SK-N-MC (cell line): Measurements from ENCODE around the gene FHOD3.

ENCODE experiments used
- DNase-seq: peaks from one replicate; pipeline ENCODE4 v3.0.0-alpha.2; 2011; ENCODE audit warnings: low read depth, low spot score
- H3K27ac ChIP-seq: fragments of 200-600 bp; sonication (generic); 2 replicates; pipeline ENCODE4 v1.5.1; 2016; ENCODE audit warnings: mixed run types
- H3K36me3 ChIP-seq: fragments of 200-600 bp; sonication (generic); 2 replicates; pipeline ENCODE4 v1.6.1; 2017; ENCODE audit warnings: antibody characterized with exemption, low read length, mixed read lengths; ENCODE audit not compliant: insufficient read depth
- H3K4me3 ChIP-seq: fragments of 200-600 bp; sonication (generic); 2 replicates; pipeline ENCODE4 v1.5.1; 2016
- H3K9ac ChIP-seq: fragments of 200-600 bp; sonication (generic); 2 replicates; pipeline ENCODE4 v1.8.0; 2017; ENCODE audit warnings: mixed run types, mixed read lengths; ENCODE audit not compliant: insufficient read length
- H3K9me3 ChIP-seq: fragments of 200-600 bp; sonication (generic); 2 replicates; pipeline ENCODE4 v1.6.1; 2017; ENCODE audit warnings: low read depth, mild to moderate bottlenecking, antibody characterized with exemption, low read length, moderate library complexity, mixed read lengths
- EZH2 ChIP-seq: fragments of 200-600 bp; sonication (generic); IDR thresholded peaks from one replicate; pipeline ENCODE4 v1.6.1; 2017; ENCODE audit warnings: antibody characterized with exemption
- FOXP2 ChIP-seq: optimal IDR thresholded peaks from 2 replicates; pipeline ENCODE3; 2011; ENCODE audit warnings: mild to moderate bottlenecking, moderate library complexity; ENCODE audit not compliant: insufficient read depth; ENCODE audit errors: extremely low read length, control extremely low read depth
- POLR2AphosphoS5 ChIP-seq: IDR thresholded peaks from 2 replicates; pipeline ENCODE4 v1.6.1; 2012; ENCODE audit warnings: mild to moderate bottlenecking, low read depth, low read length, borderline replicate concordance

Gene FHOD3

GRCh38 chr18:36471393-36471792 lies 173.9 kb downstream of the FHOD3 start:
- no peaks in the 10 kb centered on the region for H3K9me3 ChIP-seq
- no peak overlapping the region for H3K4me3 ChIP-seq
- TF ChIP-seq FOXP2, result no peak
- no peak for TF ChIP-seq POLR2AphosphoS5
- no peak for TF ChIP-seq EZH2
- no peaks in the 10 kb centered on the region for H3K36me3 ChIP-seq
- no peak for DNase-seq
- H3K27ac ChIP-seq, result no peak overlapping the region
- no peak overlapping the region for H3K9ac ChIP-seq

- Histone ChIP-seq H3K27ac (no peak overlapping the region), H3K4me3 (no peak overlapping the region), H3K36me3 (no peaks in the 10 kb centered on the region), H3K9me3 (no peaks in the 10 kb centered on the region), H3K9ac (no peak overlapping the region)
- TF ChIP-seq POLR2AphosphoS5 (no peak), FOXP2 (no peak), EZH2 (no peak)
- DNase-seq, result no peak
Measured at GRCh38 chr18:36476433-36476832, 178.9 kb downstream of the FHOD3 start.

- H3K9me3 ChIP-seq, result no peaks in the 10 kb centered on the region
- TF ChIP-seq EZH2 (no peak), FOXP2 (no peak), POLR2AphosphoS5 (no peak)
- H3K27ac ChIP-seq, result no peak overlapping the region
- DNase-seq, result no peak
- H3K36me3 ChIP-seq, result no peaks in the 10 kb centered on the region
- no peak overlapping the region for H3K9ac ChIP-seq
- H3K4me3 ChIP-seq, result no peak overlapping the region
Measured at GRCh38 chr18:36477776-36478175, 180.3 kb downstream of the FHOD3 start.

DNA sequence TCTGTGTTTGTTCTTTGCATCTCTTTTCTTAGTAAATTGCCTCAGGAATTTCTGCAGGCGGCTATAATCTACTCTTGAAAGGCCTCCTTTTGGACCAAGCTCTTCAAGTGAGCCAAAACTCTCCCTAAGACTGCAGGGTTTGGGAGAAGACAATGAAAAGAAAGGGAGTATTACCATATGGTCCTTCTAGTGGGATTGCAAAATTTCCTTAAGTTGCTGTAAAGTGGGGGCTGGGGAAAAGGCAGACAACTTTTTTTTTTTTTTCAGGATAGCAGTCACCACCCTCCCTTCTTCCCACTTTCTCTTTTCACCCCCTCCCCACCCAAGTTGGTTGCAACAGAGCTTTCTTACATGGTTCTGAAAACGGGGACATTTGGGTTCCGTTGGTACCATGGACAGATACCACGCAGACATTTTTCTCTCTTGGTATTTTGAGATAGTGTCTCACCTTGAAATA lies 183.7 kb downstream of the FHOD3 start:
- Histone ChIP-seq H3K4me3 (no peak overlapping the region), H3K9me3 (no peaks in the 10 kb centered on the region), H3K27ac (no peak overlapping the region), H3K36me3 (no peaks in the 10 kb centered on the region), H3K9ac (no peak overlapping the region)
- TF ChIP-seq EZH2 (no peak), POLR2AphosphoS5 (no peak), FOXP2 (no peak)
- DNase-seq, result no peak

- no peak overlapping the region for H3K4me3 ChIP-seq
- no peak overlapping the region for H3K27ac ChIP-seq
- no peak overlapping the region for H3K9ac ChIP-seq
- H3K36me3 ChIP-seq, result no peaks in the 10 kb centered on the region
- no peak for DNase-seq
- TF ChIP-seq EZH2, result no peak
- TF ChIP-seq POLR2AphosphoS5, result no peak
- no peak for TF ChIP-seq FOXP2
- no peaks in the 10 kb centered on the region for H3K9me3 ChIP-seq
Measured at GRCh38 chr18:36481935-36482334, 184.4 kb downstream of the FHOD3 start.

GRCh38 chr18:36484591-36484990 lies 187.1 kb downstream of the FHOD3 start:
- H3K9ac ChIP-seq, result no peak overlapping the region
- H3K27ac ChIP-seq, result no peak overlapping the region
- no peak overlapping the region for H3K4me3 ChIP-seq
- no peak for DNase-seq
- no peak for TF ChIP-seq EZH2
- no peak for TF ChIP-seq POLR2AphosphoS5
- no peak for TF ChIP-seq FOXP2
- H3K9me3 ChIP-seq, result no peaks in the 10 kb centered on the region
- H3K36me3 ChIP-seq, result no peaks in the 10 kb centered on the region

GRCh38 chr18:36485772-36486171 lies 188.3 kb downstream of the FHOD3 start:
- H3K9me3 ChIP-seq, result no peaks in the 10 kb centered on the region
- no peak overlapping the region for H3K9ac ChIP-seq
- no peak for TF ChIP-seq FOXP2
- H3K36me3 ChIP-seq, result no peaks in the 10 kb centered on the region
- no peak for DNase-seq
- no peak overlapping the region for H3K27ac ChIP-seq
- H3K4me3 ChIP-seq, result no peak overlapping the region

- Histone ChIP-seq H3K9ac (no peak overlapping the region), H3K9me3 (no peaks in the 10 kb centered on the region), H3K27ac (no peak overlapping the region), H3K4me3 (no peak overlapping the region), H3K36me3 (no peaks in the 10 kb centered on the region)
- DNase-seq, result no peak
- TF ChIP-seq POLR2AphosphoS5, result no peak
Measured at GRCh38 chr18:36488131-36488530, 190.6 kb downstream of the FHOD3 start.

DNA sequence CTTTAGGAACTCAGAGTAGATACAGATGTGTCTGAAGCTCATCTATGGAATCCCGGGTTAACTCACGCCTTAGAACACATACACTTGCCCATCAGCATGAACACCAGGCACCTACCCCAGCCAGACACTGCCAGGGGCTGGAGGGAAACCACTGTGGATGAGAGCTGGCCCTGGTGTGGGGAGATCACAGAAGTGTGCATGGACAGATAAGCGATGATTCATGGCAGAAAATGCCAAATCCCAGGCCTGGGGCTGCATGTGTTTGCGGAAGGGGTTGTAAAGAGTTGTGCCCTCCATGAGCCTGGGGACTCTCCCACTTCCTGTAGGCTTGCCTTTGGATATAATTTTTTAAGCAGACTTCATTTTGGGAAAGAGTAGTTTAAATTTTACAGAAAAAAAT lies 193.4 kb downstream of the FHOD3 start:
- no peak overlapping the region for H3K9ac ChIP-seq
- TF ChIP-seq EZH2 (no peak), POLR2AphosphoS5 (no peak), FOXP2 (no peak)
- no peak overlapping the region for H3K4me3 ChIP-seq
- H3K36me3 ChIP-seq, result no peaks in the 10 kb centered on the region
- no peak for DNase-seq
- H3K9me3 ChIP-seq, result no peaks in the 10 kb centered on the region
- no peak overlapping the region for H3K27ac ChIP-seq
